B cell (primary cell): Measurements from ENCODE around the gene TWF1. TPM values are rescaled to one million over a fixed set of nuclear protein-coding genes. Genes with fewer than 3 reads are reported as not detected.

Experiments used
- ATAC-seq: fragments of 200-7000 bp; cut with Tn5 transposase; one replicate; pipeline ENCODE4 v1.10.0; 2021; ENCODE audit warnings: low read depth, mild to moderate bottlenecking, moderate number of reproducible peaks, moderate library complexity
- CTCF ChIA-PET: fragments of 350-600 bp; sonication (Branson Sonifier 250); formaldehyde crosslinking; loops from one replicate; lab custom pipeline; 2021; ENCODE audit warnings: antibody characterized with exemption, inconsistent platforms; lab: Charles Lee
- POLR2A ChIA-PET: fragments of 350-600 bp; sonication (Branson Sonifier 250); formaldehyde crosslinking; loops from one replicate; lab custom pipeline; 2021; ENCODE audit warnings: antibody characterized with exemption; lab: Charles Lee
- DNase-seq: peaks from one replicate; pipeline ENCODE4 v3.0.0; 2013
- H2AFZ ChIP-seq: 2 replicates; pipeline ENCODE4 v1.6.1; 2012; ENCODE audit warnings: mild to moderate bottlenecking, low read depth, low read length; ENCODE audit not compliant: insufficient read depth, poor library complexity, severe bottlenecking
- H3K27ac ChIP-seq, 2 donors: 1 replicate in 1 of 2; 2 replicates in 1 of 2; pipeline ENCODE4 v1.5.1; 2012 to 2013; ENCODE audit warnings: low read length in 2 of 2, mild to moderate bottlenecking in 2 of 2, moderate library complexity in 1 of 2
- H3K27me3 ChIP-seq, 4 experiments: fragments of 200-600 bp in 1 of 4; sonication (generic) in 1 of 4; replicated peaks in 1 of 4; 1 replicate in 2 of 4; 2 replicates in 2 of 4; pipeline versions ENCODE4 v1.6.1 to v1.7.0; 2013 to 2016; ENCODE audit warnings: low read length in 3 of 4, mild to moderate bottlenecking in 2 of 4, mixed read lengths in 1 of 4, moderate library complexity in 1 of 4; ENCODE audit not compliant: insufficient read depth in 4 of 4, control insufficient read depth in 3 of 4; ENCODE audit errors: control extremely low read depth in 1 of 4
- H3K36me3 ChIP-seq, 2 experiments: replicated peaks in 1 of 2; 1 replicate in 1 of 2; 2 replicates in 1 of 2; pipeline versions ENCODE4 v1.6.1 to v1.7.1; 2013; ENCODE audit warnings: low read length in 1 of 2; ENCODE audit not compliant: insufficient read depth in 2 of 2, control insufficient read depth in 1 of 2; ENCODE audit errors: control extremely low read depth in 1 of 2, extremely low read depth in 1 of 2
- H3K4me1 ChIP-seq, 2 donors: fragments of 200-600 bp in 1 of 2; sonication (generic) in 1 of 2; 1 replicate in 1 of 2; 2 replicates in 1 of 2; pipeline versions ENCODE4 v1.5.1 to v1.6.1; 2013 to 2017; ENCODE audit warnings: low read length in 2 of 2; ENCODE audit not compliant: control insufficient read depth in 2 of 2, insufficient read depth in 2 of 2
- H3K4me2 ChIP-seq: replicated peaks from 2 replicates; pipeline ENCODE3; 2012; ENCODE audit warnings: mild to moderate bottlenecking, low read depth, low read length; ENCODE audit not compliant: poor library complexity, severe bottlenecking
- H3K4me3 ChIP-seq, 5 experiments: fragments of 200-600 bp in 1 of 5; sonication (generic) in 1 of 5; 1 replicate in 3 of 5; 2 replicates in 2 of 5; pipeline versions ENCODE4 v1.5.1 to v1.7.0; 2011 to 2016; ENCODE audit warnings: low read length in 4 of 5, mild to moderate bottlenecking in 4 of 5, low read depth in 2 of 5, control low read depth in 1 of 5, moderate library complexity in 1 of 5; ENCODE audit not compliant: insufficient read depth in 1 of 5; ENCODE audit errors: control extremely low read depth in 1 of 5, extremely low read depth in 1 of 5
- H3K79me2 ChIP-seq: fragments of 200-600 bp; sonication (generic); one replicate; pipeline ENCODE4 v1.6.0; 2016; ENCODE audit warnings: low read length; ENCODE audit not compliant: control insufficient read depth, insufficient read depth
- H3K9ac ChIP-seq: fragments of 200-600 bp; sonication (generic); 2 replicates; pipeline ENCODE4 v1.6.1; 2017; ENCODE audit warnings: mild to moderate bottlenecking, low read length, moderate library complexity
- H3K9me3 ChIP-seq, 3 donors: one replicate each; pipeline versions ENCODE4 v1.6.1 to v1.7.1; 2013; ENCODE audit warnings: low read length in 2 of 3; ENCODE audit not compliant: control insufficient read depth in 2 of 3, insufficient read depth in 1 of 3; ENCODE audit errors: control extremely low read depth in 1 of 3
- H4K20me1 ChIP-seq: 2 replicates; pipeline ENCODE4 v1.6.0; 2012; ENCODE audit warnings: mild to moderate bottlenecking, low read length; ENCODE audit not compliant: insufficient read depth, control insufficient read depth, poor library complexity, severe bottlenecking
- H3K27ac Mint-ChIP-seq: one replicate; pipeline ENCODE4 v1.8.0; 2021; ENCODE audit warnings: mixed read lengths
- H3K27me3 Mint-ChIP-seq: one replicate; pipeline ENCODE4 v1.8.0; 2021; ENCODE audit warnings: mixed read lengths
- H3K4me1 Mint-ChIP-seq: one replicate; pipeline ENCODE4 v1.8.0; 2021; ENCODE audit warnings: mixed read lengths
- H3K4me3 Mint-ChIP-seq: one replicate; pipeline ENCODE4 v1.8.0; 2021; ENCODE audit warnings: mixed read lengths
- H3K9me3 Mint-ChIP-seq: one replicate; pipeline ENCODE4 v1.8.0; 2022; ENCODE audit warnings: mixed read lengths; ENCODE audit not compliant: insufficient read depth
- EZH2 ChIP-seq: IDR thresholded peaks from 2 replicates; pipeline ENCODE4 v1.6.1; 2012; ENCODE audit warnings: borderline replicate concordance, low read depth, mild to moderate bottlenecking, moderate library complexity, low read length; ENCODE audit not compliant: insufficient read depth, poor library complexity, severe bottlenecking
- WGBS: methylation state at CpG from one replicate; pipeline ENCODE4 v1.1.5; 2013; ENCODE audit warnings: missing lambda C conversion rate; ENCODE audit not compliant: insufficient coverage; 5-methylcytosine and 5-hydroxymethylcytosine counted together
- intact Hi-C: fragments of 100-400 bp; cut with micrococcal nuclease; formaldehyde crosslinking; loops from one replicate; pipeline ENCODE4 v1.10.0; 2022
- polyA plus RNA-seq: library from polyadenylated mRNA; depleted of rRNA; stranded (reverse); fragments of >200 nt; gene quantifications from 2 replicates; pipeline ENCODE4 v1.2.3, GENCODE V29; 2012
- total RNA-seq, 2 donors: library from RNA; stranded (reverse); fragments of 120-200 nt in 1 of 2; gene quantifications; 1 replicate in 1 of 2; 2 replicates in 1 of 2; pipeline versions ENCODE4 v1.2.3 to v1.2.4, GENCODE V29; 2013 to 2022
- TF ChIP-seq, protein P1 (sequence below): fragments of 200-600 bp; IDR thresholded peaks from one replicate; pipeline ENCODE4 v1.8.0; 2022; ENCODE audit warnings: antibody characterized with exemption, mild to moderate bottlenecking

The TWF1 gene
- total and polyA plus RNA-seq, 2 donors (not counting 1 experiment from before 2014, with no cell fraction given): 19.6 to 34.3 TPM

DNA sequence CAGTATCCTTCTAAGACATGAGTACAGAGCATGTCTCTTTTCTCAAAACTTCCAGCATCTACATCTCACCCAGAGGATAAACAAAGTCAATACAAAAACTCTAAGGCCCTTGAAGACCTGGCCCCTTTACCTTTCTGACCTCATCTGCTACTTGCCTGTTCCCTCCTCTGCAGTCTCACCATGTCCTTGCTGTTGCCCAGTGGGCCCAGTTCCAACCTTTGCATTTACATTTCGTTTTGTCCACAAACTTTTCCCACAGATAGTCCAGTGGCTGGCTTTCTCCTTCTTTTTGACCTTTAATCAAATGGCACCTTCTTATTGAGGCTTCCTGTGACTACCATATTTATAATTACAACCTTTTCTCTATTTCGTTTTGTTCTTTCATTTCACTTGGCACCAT is 45.7 kb downstream of the TWF1 start:
- peak overlapping the region in 4 of 5 experiments; percentile 34 to 98 (median 87) for H3K4me3 ChIP-seq
- no peak for ATAC-seq
- no peak overlapping the region for H3K27ac ChIP-seq
- no peaks in the 10 kb centered on the region for H3K27me3 Mint-ChIP-seq
- ChIA-PET POLR2A (interaction anchor here (3.0 kb wide), 1 partner anchor 46 kb away, joined by 29 read pairs; the partner anchor contains the start of gene TWF1), CTCF (interaction anchor here (1.1 kb wide), 1 partner anchor 54 kb away, joined by 7 read pairs; no protein-coding TSS in a partner anchor)
- H3K27me3 ChIP-seq: no peaks in the 10 kb centered on the region
- peaks cover 15% of the 10 kb centered on the region for H4K20me1 ChIP-seq
- 89% methylated on average over 1 of the region's 2 CpGs for WGBS
- no peak for TF ChIP-seq EZH2
- TF ChIP-seq, protein P1, sequence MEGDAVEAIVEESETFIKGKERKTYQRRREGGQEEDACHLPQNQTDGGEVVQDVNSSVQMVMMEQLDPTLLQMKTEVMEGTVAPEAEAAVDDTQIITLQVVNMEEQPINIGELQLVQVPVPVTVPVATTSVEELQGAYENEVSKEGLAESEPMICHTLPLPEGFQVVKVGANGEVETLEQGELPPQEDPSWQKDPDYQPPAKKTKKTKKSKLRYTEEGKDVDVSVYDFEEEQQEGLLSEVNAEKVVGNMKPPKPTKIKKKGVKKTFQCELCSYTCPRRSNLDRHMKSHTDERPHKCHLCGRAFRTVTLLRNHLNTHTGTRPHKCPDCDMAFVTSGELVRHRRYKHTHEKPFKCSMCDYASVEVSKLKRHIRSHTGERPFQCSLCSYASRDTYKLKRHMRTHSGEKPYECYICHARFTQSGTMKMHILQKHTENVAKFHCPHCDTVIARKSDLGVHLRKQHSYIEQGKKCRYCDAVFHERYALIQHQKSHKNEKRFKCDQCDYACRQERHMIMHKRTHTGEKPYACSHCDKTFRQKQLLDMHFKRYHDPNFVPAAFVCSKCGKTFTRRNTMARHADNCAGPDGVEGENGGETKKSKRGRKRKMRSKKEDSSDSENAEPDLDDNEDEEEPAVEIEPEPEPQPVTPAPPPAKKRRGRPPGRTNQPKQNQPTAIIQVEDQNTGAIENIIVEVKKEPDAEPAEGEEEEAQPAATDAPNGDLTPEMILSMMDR: no peak
- H3K9me3 ChIP-seq: no peaks in the 10 kb centered on the region
- H3K4me3 Mint-ChIP-seq: peak overlapping the region; percentile 97
- peaks cover 86% of the 10 kb centered on the region for H3K79me2 ChIP-seq
- peaks cover 63% of the 10 kb centered on the region for H3K4me1 Mint-ChIP-seq
- peak overlapping the region; percentile 85 for H3K9ac ChIP-seq
- H3K36me3 ChIP-seq: peaks cover 0 to 2% of the 10 kb centered on the region in 2 experiments
- intact Hi-C loops: no loop called here
- no peak for DNase-seq
- peak overlapping the region; percentile 80 for H3K27ac Mint-ChIP-seq
- H3K4me1 ChIP-seq: peaks cover 36% of the 10 kb centered on the region in 2 donors
- peak overlapping the region; percentile 76 for H3K4me2 ChIP-seq
- H3K9me3 Mint-ChIP-seq: no peaks in the 10 kb centered on the region
- H2AFZ ChIP-seq: no peak overlapping the region
